GM20000 (cell line): ENCODE results near the gene C1orf52.

Source experiments
- DNase-seq: peaks from one replicate; pipeline ENCODE4 v3.0.0; 2012; ENCODE audit warnings: low spot score
- TF ChIP-seq, protein P1 (sequence below): IDR thresholded peaks from 2 replicates; pipeline ENCODE4 v1.5.1; 2012; ENCODE audit warnings: mild to moderate bottlenecking, control low read depth; ENCODE audit errors: extremely low read depth, missing control alignments

Gene C1orf52

DNA sequence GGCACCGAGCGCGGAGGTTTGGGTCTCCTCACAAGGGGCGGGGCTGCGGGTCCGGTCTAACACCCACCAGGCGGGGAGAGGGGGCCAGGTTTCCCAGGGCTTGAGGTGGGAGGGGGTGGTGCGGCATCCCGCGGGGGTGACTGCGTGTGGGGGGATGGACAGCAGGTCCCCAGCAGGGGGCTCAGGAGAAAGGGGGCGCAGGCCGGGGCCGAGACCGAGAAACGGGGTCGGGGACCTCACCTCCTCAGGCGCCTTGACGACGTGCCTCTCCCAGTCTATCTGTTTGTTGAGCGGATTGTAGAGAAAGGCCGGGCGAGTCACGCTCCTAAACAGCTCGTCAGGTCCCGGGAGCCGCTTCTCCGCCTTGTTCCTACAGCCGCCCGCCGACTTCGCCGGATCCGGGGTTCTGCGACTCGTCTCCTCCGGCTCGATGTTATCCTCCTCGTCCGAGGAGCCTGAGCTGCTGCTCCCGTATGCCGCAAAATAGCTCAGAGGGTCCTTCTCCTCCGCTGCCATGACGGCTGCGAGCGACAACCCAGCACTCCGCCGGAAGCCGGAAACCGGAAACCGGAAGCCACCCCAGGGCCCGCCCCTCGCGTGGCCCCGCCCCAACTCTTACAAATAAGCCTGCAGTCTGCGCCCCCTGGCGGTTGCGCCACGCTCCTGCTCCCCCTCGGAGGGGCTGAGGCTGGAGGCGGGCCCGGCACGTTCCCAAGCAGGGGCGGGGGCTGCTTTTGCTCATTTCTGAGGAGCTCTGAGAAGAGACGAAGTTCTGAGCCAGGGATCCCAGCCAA, at the start of gene C1orf52:
Gene C1orf52 (minus strand): TSS at position 545 of the 794 bp plus-strand sequence. CDS start 29 bp downstream, at position 516.
- peak; percentile 92 for DNase-seq

GRCh38 chr1:85308833-85309350, 49.4 kb upstream of the C1orf52 start:
- no peak for DNase-seq
- TF ChIP-seq, protein P1, sequence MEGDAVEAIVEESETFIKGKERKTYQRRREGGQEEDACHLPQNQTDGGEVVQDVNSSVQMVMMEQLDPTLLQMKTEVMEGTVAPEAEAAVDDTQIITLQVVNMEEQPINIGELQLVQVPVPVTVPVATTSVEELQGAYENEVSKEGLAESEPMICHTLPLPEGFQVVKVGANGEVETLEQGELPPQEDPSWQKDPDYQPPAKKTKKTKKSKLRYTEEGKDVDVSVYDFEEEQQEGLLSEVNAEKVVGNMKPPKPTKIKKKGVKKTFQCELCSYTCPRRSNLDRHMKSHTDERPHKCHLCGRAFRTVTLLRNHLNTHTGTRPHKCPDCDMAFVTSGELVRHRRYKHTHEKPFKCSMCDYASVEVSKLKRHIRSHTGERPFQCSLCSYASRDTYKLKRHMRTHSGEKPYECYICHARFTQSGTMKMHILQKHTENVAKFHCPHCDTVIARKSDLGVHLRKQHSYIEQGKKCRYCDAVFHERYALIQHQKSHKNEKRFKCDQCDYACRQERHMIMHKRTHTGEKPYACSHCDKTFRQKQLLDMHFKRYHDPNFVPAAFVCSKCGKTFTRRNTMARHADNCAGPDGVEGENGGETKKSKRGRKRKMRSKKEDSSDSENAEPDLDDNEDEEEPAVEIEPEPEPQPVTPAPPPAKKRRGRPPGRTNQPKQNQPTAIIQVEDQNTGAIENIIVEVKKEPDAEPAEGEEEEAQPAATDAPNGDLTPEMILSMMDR, result no peak

More for the DNA sequence above, at the start of gene C1orf52:
- TF ChIP-seq, protein P1, result peak; percentile 89

GRCh38 chr1:85307987-85308832, 48.7 kb upstream of the C1orf52 start:
- TF ChIP-seq, protein P1, result peak; percentile 87
- DNase-seq, result peak; percentile 72

- TF ChIP-seq, protein P1, result no peak
These were observed 46.8 kb upstream of the C1orf52 start for GRCh38 chr1:85306236-85306635.

DNA sequence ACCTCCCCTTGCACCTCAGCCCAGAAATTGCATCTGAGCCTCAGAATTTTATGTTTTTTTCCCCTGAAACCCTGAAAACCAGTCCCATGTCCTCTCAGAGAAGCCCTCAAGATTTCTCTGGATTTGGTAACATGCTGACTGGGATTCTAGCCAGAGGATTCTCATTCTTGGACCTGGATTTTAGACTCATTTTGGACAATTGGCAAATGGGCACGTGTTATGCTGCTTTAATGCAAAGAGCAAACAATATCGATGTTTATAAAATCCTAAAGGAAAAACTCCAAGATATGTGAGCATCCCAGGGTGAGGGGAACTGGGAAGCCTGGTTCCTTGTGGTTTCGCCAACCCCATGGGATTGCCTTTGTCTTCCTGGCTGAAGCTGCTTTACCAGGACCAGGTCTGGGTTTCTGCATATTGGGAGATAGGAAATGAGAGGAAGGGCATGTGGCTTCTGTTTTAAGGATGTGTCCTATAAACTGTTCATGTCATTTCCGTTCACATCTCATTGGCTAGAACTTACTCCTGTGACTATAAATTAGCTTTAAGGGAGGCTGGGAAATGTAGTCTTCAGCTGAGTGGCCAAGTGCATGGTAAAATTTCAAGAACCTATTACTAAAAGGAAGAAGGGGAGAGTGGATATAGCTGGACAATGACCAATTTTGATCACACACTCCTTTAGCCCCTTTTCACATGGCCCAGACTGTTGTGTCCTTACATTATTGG, 44.1 kb upstream of the C1orf52 start:
- TF ChIP-seq, protein P1, result no peak
- no peak for DNase-seq

More at GRCh38 chr1:85306236-85306635, 46.8 kb upstream of the C1orf52 start:
- no peak for DNase-seq

- DNase-seq, result no peak
- TF ChIP-seq, protein P1, result no peak
These were observed 40.7 kb upstream of the C1orf52 start for GRCh38 chr1:85300140-85300539.
